ENCODE measurements around the gene DNAH10. TPM values are rescaled to one million over a fixed set of nuclear protein-coding genes. Genes with fewer than 3 reads are reported as not detected.

DNAH10 gene
- total and polyA plus RNA-seq, 10 of the 15 experiments (the other 5 are each of a cell fraction or from before 2014, with no cell fraction given): 0.01 to 0.32 (median 0.06) TPM

DNA sequence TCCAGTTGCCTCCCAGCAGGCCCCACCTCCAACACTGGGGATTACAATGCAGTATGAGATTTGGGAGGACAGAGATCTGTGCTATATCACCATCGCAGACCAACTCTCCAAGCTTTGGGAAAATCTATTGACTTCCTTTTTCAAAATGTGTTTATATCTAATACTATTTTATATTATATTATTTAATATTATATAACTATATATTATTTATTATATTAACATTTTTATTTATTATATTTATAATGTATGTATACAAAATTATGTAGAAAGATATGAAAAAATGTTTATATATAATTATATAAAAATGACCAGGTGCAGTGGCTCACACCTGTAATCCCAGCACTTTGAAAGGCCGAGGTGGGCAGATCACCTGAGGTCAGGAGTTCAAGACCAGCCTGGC, 36.4 kb downstream of the DNAH10 start (continued):
- TF ChIP-seq, protein P1, sequence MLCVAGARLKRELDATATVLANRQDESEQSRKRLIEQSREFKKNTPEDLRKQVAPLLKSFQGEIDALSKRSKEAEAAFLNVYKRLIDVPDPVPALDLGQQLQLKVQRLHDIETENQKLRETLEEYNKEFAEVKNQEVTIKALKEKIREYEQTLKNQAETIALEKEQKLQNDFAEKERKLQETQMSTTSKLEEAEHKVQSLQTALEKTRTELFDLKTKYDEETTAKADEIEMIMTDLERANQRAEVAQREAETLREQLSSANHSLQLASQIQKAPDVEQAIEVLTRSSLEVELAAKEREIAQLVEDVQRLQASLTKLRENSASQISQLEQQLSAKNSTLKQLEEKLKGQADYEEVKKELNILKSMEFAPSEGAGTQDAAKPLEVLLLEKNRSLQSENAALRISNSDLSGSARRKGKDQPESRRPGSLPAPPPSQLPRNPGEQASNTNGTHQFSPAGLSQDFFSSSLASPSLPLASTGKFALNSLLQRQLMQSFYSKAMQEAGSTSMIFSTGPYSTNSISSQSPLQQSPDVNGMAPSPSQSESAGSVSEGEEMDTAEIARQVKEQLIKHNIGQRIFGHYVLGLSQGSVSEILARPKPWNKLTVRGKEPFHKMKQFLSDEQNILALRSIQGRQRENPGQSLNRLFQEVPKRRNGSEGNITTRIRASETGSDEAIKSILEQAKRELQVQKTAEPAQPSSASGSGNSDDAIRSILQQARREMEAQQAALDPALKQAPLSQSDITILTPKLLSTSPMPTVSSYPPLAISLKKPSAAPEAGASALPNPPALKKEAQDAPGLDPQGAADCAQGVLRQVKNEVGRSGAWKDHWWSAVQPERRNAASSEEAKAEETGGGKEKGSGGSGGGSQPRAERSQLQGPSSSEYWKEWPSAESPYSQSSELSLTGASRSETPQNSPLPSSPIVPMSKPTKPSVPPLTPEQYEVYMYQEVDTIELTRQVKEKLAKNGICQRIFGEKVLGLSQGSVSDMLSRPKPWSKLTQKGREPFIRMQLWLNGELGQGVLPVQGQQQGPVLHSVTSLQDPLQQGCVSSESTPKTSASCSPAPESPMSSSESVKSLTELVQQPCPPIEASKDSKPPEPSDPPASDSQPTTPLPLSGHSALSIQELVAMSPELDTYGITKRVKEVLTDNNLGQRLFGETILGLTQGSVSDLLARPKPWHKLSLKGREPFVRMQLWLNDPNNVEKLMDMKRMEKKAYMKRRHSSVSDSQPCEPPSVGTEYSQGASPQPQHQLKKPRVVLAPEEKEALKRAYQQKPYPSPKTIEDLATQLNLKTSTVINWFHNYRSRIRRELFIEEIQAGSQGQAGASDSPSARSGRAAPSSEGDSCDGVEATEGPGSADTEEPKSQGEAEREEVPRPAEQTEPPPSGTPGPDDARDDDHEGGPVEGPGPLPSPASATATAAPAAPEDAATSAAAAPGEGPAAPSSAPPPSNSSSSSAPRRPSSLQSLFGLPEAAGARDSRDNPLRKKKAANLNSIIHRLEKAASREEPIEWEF (IDR thresholded peaks at IDR 0.05; ENCODE audit: insufficient replicate concordance, low read depth, low read length): no peak

DNA sequence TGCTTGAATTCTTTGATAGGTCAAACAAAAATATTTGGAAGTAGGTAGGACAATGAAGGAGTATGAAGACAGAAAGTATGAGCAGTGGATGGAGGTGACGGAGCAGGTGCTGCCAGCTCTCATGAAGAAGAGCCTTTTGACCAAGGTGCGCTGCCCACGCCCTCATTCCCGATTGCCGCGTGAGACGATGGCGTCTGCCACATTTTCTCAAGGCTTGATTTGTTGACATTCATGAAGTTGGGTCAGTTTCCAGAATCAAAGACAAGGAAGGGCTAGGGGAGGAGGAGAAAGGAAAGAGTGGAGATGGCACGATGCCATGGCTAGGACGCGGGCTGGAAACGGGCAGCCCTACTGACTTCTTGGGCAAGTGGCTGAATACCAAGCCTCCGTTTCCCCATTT, 37.1 kb downstream of the DNAH10 start:
- H3K79me2 ChIP-seq (ENCODE audit: control insufficient read depth, insufficient read depth, low read length): no peaks in the 10 kb centered on the region
- H3K36me3 ChIP-seq (ENCODE audit: control insufficient read depth in 2 of 2, insufficient read depth in 2 of 2, low read length in 1 of 2): no peaks in the 10 kb centered on the region
- in situ Hi-C loops (cut with MboI): no loop called here
- H3K4me1 ChIP-seq (ENCODE audit: control insufficient read depth, insufficient read depth, low read length): no peaks in the 10 kb centered on the region
- RAD21 ChIA-PET (ENCODE audit: unreplicated experiment): no interaction called here
- H4K20me1 ChIP-seq (ENCODE audit: control insufficient read depth, insufficient read depth): no peaks in the 10 kb centered on the region
- DNase-seq (ENCODE audit: low read depth, low spot score): no peak
- ATAC-seq: no peak
- no peak overlapping the region for H3K4me2 ChIP-seq (ENCODE audit: control insufficient read depth, insufficient read depth)
- no peak overlapping the region for H3K9ac ChIP-seq (ENCODE audit: control insufficient read depth, insufficient read depth, low read length)
- WGBS (ENCODE audit: insufficient coverage, insufficient replicate concordance, low lambda C conversion rate, missing lambda C conversion rate): 85% methylated on average over 13 of the region's 13 CpGs
- POLR2A ChIA-PET: no interaction called here
- H3K9me3 ChIP-seq (replicated peaks; ENCODE audit: control insufficient read depth, insufficient read depth, low read length): no peaks in the 10 kb centered on the region
- SMC1A ChIA-PET (ENCODE audit: uncharacterized antibody, unreplicated experiment): interaction anchor here (0.7 kb wide), 1 partner anchor 10 kb away, joined by 3 read pairs; no protein-coding TSS in a partner anchor
- intact Hi-C loops (cut with micrococcal nuclease; ENCODE audit: unreplicated experiment): no loop called here
- H2AFZ ChIP-seq (ENCODE audit: control insufficient read depth, low read depth, low read length): no peak overlapping the region
- CTCF ChIA-PET: no interaction called here
- no TSS peak for BruUV-seq (replicated peaks)
- no peaks in the 10 kb centered on the region for H3K27me3 ChIP-seq (replicated peaks in 1 of 2; ENCODE audit: control insufficient read depth in 2 of 2, insufficient read depth in 2 of 2, low read length in 1 of 2)
- no peak overlapping the region for H3K27ac ChIP-seq (ENCODE audit: control insufficient read depth, insufficient read depth)
- FAIRE-seq: no peak
- no peak overlapping the region for H3K4me3 ChIP-seq
- TF ChIP-seq MEF2A (IDR thresholded peaks at IDR 0.05; ENCODE audit: insufficient read depth, low read depth, low read length) (no peak), ZNF207 (IDR thresholded peaks at IDR 0.05; ENCODE audit: borderline replicate concordance) (no peak), FOXK2 (IDR thresholded peaks at IDR 0.05) (no peak), RFX5 (IDR thresholded peaks at IDR 0.05; ENCODE audit: low read depth, low read length) (no peak), NR2C1 (IDR thresholded peaks at IDR 0.05) (no peak), SPI1 (IDR thresholded peaks at IDR 0.05; ENCODE audit: borderline replicate concordance, insufficient read depth, low read depth, low read length) (no peak), CHD4 (IDR thresholded peaks at IDR 0.05) (no peak), NFYA (IDR thresholded peaks at IDR 0.05; ENCODE audit: borderline replicate concordance, low read depth, low read length) (no peak), SUZ12 (IDR thresholded peaks at IDR 0.05; ENCODE audit: unreplicated experiment) (no peak)
- TF ChIP-seq, protein P2, sequence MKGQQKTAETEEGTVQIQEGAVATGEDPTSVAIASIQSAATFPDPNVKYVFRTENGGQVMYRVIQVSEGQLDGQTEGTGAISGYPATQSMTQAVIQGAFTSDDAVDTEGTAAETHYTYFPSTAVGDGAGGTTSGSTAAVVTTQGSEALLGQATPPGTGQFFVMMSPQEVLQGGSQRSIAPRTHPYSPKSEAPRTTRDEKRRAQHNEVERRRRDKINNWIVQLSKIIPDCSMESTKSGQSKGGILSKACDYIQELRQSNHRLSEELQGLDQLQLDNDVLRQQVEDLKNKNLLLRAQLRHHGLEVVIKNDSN (IDR thresholded peaks at IDR 0.05; ENCODE audit: borderline replicate concordance, extremely low read length, insufficient read depth, low read depth, low read length): no peak
- TF ChIP-seq, protein P1 (IDR thresholded peaks at IDR 0.05; ENCODE audit: insufficient replicate concordance, low read depth, low read length): no peak
